Measurements from ENCODE around the gene PDE10A. TPM values are rescaled to one million over a fixed set of nuclear protein-coding genes. Genes with fewer than 3 reads are reported as not detected.
"Not testable (repeated sequence)": the region's sequence is repeated elsewhere in the genome, so short reads cannot be mapped to it uniquely, and the experiment has no call there.

The PDE10A gene
- total RNA-seq, 1 experiment from 2014 or later = not detected

DNA sequence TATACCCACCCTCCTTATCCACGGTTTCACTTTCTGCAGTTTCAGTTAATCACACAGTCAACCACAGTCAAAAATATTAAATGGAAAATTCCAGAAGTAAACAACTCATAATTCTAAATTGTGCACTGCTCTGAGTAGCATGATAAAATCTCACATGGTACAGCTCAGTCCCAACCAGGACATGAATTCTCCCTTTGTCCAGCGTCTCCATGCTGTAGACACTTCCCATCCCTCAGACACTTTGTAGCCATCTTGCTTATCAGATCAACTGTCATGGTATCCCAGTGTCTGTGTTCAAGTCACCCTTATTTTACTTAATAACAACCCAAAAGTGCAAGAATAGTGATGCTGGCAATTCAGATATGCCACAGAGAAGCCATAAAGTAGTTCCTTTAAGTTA is 94.7 kb downstream of the PDE10A start:
- H3K4me1 ChIP-seq (ENCODE audit: low read length) = peaks cover 21% of the 10 kb centered on the region
- H3K27me3 ChIP-seq (ENCODE audit: low read length) = no peaks in the 10 kb centered on the region
- no peak overlapping the region for H3K27ac ChIP-seq (ENCODE audit: low read length)
- H4K20me1 ChIP-seq (ENCODE audit: insufficient read depth, low read depth, low read length) = no peaks in the 10 kb centered on the region
- no peaks in the 10 kb centered on the region for H3K9me2 ChIP-seq (replicated peaks; ENCODE audit: insufficient read depth, low read length)
- H3K4me3 ChIP-seq (ENCODE audit: low read length) = no peak overlapping the region
- H3K4me2 ChIP-seq (ENCODE audit: low read depth, low read length, poor library complexity, severe bottlenecking) = no peak overlapping the region
- no peaks in the 10 kb centered on the region for H3K79me2 ChIP-seq (ENCODE audit: low read length)
- H3K36me3 ChIP-seq (ENCODE audit: insufficient read depth, low read length) = no peaks in the 10 kb centered on the region
- no peaks in the 10 kb centered on the region for H3K9me3 ChIP-seq (ENCODE audit: low read length)
- DNase-seq = no peak
- H3K9ac ChIP-seq (ENCODE audit: low read length) = no peak overlapping the region
- no peak overlapping the region for H2AFZ ChIP-seq (ENCODE audit: low read length)

DNA sequence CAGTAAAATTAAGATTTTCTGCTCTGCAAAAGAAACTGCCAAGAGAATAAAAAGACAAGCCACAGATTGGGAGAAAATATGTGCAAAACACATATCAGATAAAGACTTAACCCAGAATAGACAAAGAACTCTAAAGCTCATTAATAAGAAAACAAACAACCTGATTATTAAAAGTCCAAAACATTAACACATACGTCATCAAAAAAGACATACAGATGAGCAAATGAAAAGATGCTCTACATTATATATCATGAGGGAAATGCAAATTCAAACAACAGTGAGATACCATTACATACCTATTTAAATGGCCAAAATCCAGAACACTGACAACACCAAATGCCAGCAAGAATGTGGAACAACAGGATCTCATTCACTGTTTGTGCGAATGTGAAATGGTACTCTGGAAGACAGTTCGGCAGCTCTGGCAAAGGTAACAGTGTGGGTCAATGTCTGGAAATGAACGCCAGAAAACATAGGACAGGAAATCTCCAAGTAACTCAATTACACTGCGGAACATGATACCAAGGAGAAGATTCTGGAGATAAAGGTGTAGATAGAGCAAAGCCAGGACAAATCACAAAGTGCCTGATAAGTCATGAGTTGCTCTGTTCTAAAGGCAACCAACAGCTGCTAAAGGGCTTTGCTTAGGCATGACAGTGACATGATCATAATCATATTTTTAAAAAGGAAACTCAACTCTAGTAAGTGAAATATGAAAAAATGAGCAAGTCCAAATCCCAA is 96.8 kb downstream of the PDE10A start:
- Histone ChIP-seq H3K79me2 (ENCODE audit: low read length) (no peaks in the 10 kb centered on the region), H3K9me3 (ENCODE audit: low read length) (no peaks in the 10 kb centered on the region), H3K9ac (ENCODE audit: low read length) (no peak overlapping the region), H3K4me3 (ENCODE audit: low read length) (no peak overlapping the region), H3K27me3 (ENCODE audit: low read length) (no peaks in the 10 kb centered on the region), H3K4me2 (ENCODE audit: low read depth, low read length, poor library complexity, severe bottlenecking) (no peak overlapping the region), H4K20me1 (ENCODE audit: insufficient read depth, low read depth, low read length) (no peaks in the 10 kb centered on the region), H3K27ac (ENCODE audit: low read length) (no peak overlapping the region), H3K9me2 (replicated peaks; ENCODE audit: insufficient read depth, low read length) (no peaks in the 10 kb centered on the region), H2AFZ (ENCODE audit: low read length) (no peak overlapping the region), H3K36me3 (ENCODE audit: insufficient read depth, low read length) (no peaks in the 10 kb centered on the region), H3K4me1 (ENCODE audit: low read length) (peaks cover 11% of the 10 kb centered on the region)
- no peak for DNase-seq

- Histone ChIP-seq H3K9me3 (ENCODE audit: low read length) (no peaks in the 10 kb centered on the region), H3K4me3 (ENCODE audit: low read length) (no peak overlapping the region), H3K4me1 (ENCODE audit: low read length) (peaks cover 4% of the 10 kb centered on the region; the same call in 1 of the 2 replicates), H2AFZ (ENCODE audit: low read length) (no peak overlapping the region), H3K27ac (ENCODE audit: low read length) (no peak overlapping the region), H3K9ac (ENCODE audit: low read length) (no peak overlapping the region), H3K36me3 (ENCODE audit: insufficient read depth, low read length) (no peaks in the 10 kb centered on the region), H4K20me1 (ENCODE audit: insufficient read depth, low read depth, low read length) (no peaks in the 10 kb centered on the region), H3K4me2 (ENCODE audit: low read depth, low read length, poor library complexity, severe bottlenecking) (no peak overlapping the region), H3K27me3 (ENCODE audit: low read length) (no peaks in the 10 kb centered on the region), H3K79me2 (ENCODE audit: low read length) (no peaks in the 10 kb centered on the region), H3K9me2 (replicated peaks; ENCODE audit: insufficient read depth, low read length) (no peaks in the 10 kb centered on the region)
- DNase-seq = peak; percentile 69
Measured at GRCh38 chr6:165562421-165563090, 100.5 kb downstream of the PDE10A start.

DNA sequence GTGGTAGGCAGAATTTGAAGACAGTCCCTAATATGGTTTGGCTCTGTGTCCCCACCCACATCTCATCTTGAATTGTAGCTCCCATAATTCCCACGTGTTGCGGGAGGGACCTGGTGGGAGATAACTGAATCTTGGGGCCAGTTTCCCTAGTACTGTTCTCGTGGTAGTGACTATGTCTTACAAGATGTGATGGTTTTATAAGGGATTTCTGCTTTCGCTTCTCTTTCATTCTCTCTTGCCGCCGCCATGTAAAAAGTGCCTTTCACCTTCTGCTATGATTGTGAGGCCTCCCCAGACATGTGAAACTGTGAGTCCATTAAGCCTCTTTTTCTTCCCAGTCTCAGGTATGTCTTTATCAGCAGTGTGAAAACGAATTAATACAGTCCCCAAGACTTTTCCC is 103.4 kb downstream of the PDE10A start:
- Histone ChIP-seq H3K9me3 (ENCODE audit: low read length) (no peaks in the 10 kb centered on the region), H2AFZ (ENCODE audit: low read length) (no peak overlapping the region), H4K20me1 (ENCODE audit: insufficient read depth, low read depth, low read length) (no peaks in the 10 kb centered on the region), H3K79me2 (ENCODE audit: low read length) (no peaks in the 10 kb centered on the region), H3K9ac (ENCODE audit: low read length) (no peak overlapping the region), H3K4me2 (ENCODE audit: low read depth, low read length, poor library complexity, severe bottlenecking) (no peak overlapping the region), H3K4me1 (ENCODE audit: low read length) (peaks cover 4% of the 10 kb centered on the region; the same call in 1 of the 2 replicates), H3K27ac (ENCODE audit: low read length) (no peak overlapping the region), H3K9me2 (replicated peaks; ENCODE audit: insufficient read depth, low read length) (no peaks in the 10 kb centered on the region), H3K27me3 (ENCODE audit: low read length) (no peaks in the 10 kb centered on the region), H3K4me3 (ENCODE audit: low read length) (no peak overlapping the region), H3K36me3 (ENCODE audit: insufficient read depth, low read length) (no peaks in the 10 kb centered on the region)
- DNase-seq = no peak

GRCh38 chr6:165558097-165558496 is 104.9 kb downstream of the PDE10A start:
- not testable (repeated sequence) for H3K4me2 ChIP-seq (ENCODE audit: low read depth, low read length, poor library complexity, severe bottlenecking)

DNA sequence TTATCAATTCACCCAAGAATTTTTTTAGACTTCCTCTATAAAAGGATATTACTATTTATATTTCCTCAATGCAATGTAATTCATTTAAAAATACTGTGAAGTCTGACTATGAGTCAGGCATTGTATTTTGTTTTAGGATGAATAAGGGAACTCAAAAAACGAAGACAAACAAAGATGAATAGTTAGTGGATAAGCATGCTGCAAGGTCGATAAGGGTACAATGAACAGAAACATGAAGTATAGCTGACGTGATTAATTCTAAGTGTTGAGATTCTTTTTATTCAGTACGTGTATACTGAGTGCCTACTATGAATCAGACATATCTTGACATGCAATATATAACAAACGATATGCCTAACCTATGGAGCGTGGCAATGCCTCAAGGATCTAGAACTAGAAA is 105.4 kb downstream of the PDE10A start:
- Histone ChIP-seq H3K4me1 (ENCODE audit: low read length) (peaks cover 4% of the 10 kb centered on the region; the same call in 1 of the 2 replicates), H3K4me3 (ENCODE audit: low read length) (no peak overlapping the region), H3K9me3 (ENCODE audit: low read length) (no peaks in the 10 kb centered on the region), H3K9me2 (replicated peaks; ENCODE audit: insufficient read depth, low read length) (no peaks in the 10 kb centered on the region), H4K20me1 (ENCODE audit: insufficient read depth, low read depth, low read length) (no peaks in the 10 kb centered on the region), H3K9ac (ENCODE audit: low read length) (no peak overlapping the region), H3K27ac (ENCODE audit: low read length) (no peak overlapping the region), H3K27me3 (ENCODE audit: low read length) (no peaks in the 10 kb centered on the region), H3K4me2 (ENCODE audit: low read depth, low read length, poor library complexity, severe bottlenecking) (no peak overlapping the region), H2AFZ (ENCODE audit: low read length) (no peak overlapping the region), H3K36me3 (ENCODE audit: insufficient read depth, low read length) (no peaks in the 10 kb centered on the region), H3K79me2 (ENCODE audit: low read length) (no peaks in the 10 kb centered on the region)
- DNase-seq = no peak

More at GRCh38 chr6:165558097-165558496, 104.9 kb downstream of the PDE10A start:
- not testable (repeated sequence) for H3K9ac ChIP-seq (ENCODE audit: low read length); H4K20me1 ChIP-seq (ENCODE audit: insufficient read depth, low read depth, low read length); DNase-seq; H3K79me2 ChIP-seq (ENCODE audit: low read length); H2AFZ ChIP-seq (ENCODE audit: low read length); H3K4me3 ChIP-seq (ENCODE audit: low read length); H3K27me3 ChIP-seq (ENCODE audit: low read length); H3K4me1 ChIP-seq (ENCODE audit: low read length); H3K9me3 ChIP-seq (ENCODE audit: low read length); H3K9me2 ChIP-seq (replicated peaks; ENCODE audit: insufficient read depth, low read length); H3K27ac ChIP-seq (ENCODE audit: low read length); H3K36me3 ChIP-seq (ENCODE audit: insufficient read depth, low read length)

- H4K20me1 ChIP-seq (ENCODE audit: insufficient read depth, low read depth, low read length) = no peaks in the 10 kb centered on the region
- no peak overlapping the region for H3K4me2 ChIP-seq (ENCODE audit: low read depth, low read length, poor library complexity, severe bottlenecking)
- H3K27ac ChIP-seq (ENCODE audit: low read length) = no peak overlapping the region
- H2AFZ ChIP-seq (ENCODE audit: low read length) = no peak overlapping the region
- no peaks in the 10 kb centered on the region for H3K9me2 ChIP-seq (replicated peaks; ENCODE audit: insufficient read depth, low read length)
- no peak overlapping the region for H3K4me3 ChIP-seq (ENCODE audit: low read length)
- no peaks in the 10 kb centered on the region for H3K79me2 ChIP-seq (ENCODE audit: low read length)
- no peaks in the 10 kb centered on the region for H3K9me3 ChIP-seq (ENCODE audit: low read length)
- H3K36me3 ChIP-seq (ENCODE audit: insufficient read depth, low read length) = no peaks in the 10 kb centered on the region
- DNase-seq = no peak
- no peaks in the 10 kb centered on the region for H3K27me3 ChIP-seq (ENCODE audit: low read length)
- no peak overlapping the region for H3K9ac ChIP-seq (ENCODE audit: low read length)
- no peaks in the 10 kb centered on the region for H3K4me1 ChIP-seq (ENCODE audit: low read length)
Measured at GRCh38 chr6:165556116-165556843, 106.8 kb downstream of the PDE10A start.

DNA sequence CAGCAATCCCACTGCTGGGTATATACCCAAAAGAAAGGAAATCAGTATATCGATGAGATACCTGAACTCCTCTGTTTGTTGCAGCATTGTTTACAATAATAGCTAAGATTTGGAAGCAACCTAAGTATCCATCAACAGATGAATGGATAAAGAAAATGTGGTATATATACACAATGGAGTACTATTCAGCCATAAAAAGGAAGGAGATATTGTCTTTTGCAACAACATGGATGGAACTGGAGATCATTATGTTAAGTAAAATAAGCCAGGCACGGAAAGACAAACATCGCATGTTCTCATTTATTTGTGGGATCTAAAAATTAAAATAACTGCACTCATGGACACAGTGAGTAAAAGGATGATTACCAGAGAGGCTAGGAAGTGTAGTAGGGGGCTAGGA is 108.4 kb downstream of the PDE10A start:
- DNase-seq; H4K20me1 ChIP-seq (ENCODE audit: insufficient read depth, low read depth, low read length); H3K4me2 ChIP-seq (ENCODE audit: low read depth, low read length, poor library complexity, severe bottlenecking); H3K79me2 ChIP-seq (ENCODE audit: low read length); H3K27me3 ChIP-seq (ENCODE audit: low read length); H3K9me3 ChIP-seq (ENCODE audit: low read length); H2AFZ ChIP-seq (ENCODE audit: low read length); H3K27ac ChIP-seq (ENCODE audit: low read length); H3K36me3 ChIP-seq (ENCODE audit: insufficient read depth, low read length); H3K4me1 ChIP-seq (ENCODE audit: low read length); H3K9ac ChIP-seq (ENCODE audit: low read length); H3K4me3 ChIP-seq (ENCODE audit: low read length); H3K9me2 ChIP-seq (replicated peaks; ENCODE audit: insufficient read depth, low read length): not testable (repeated sequence)
